ENCODE results near the gene SLC9A7. TPM values are rescaled to one million over a fixed set of nuclear protein-coding genes. Genes with fewer than 3 reads are reported as not detected.
A peak's percentile ranks its signal among the peaks of the same experiment; 100 is the strongest.

The SLC9A7 gene
- total RNA-seq, 1 experiment from 2014 or later = 74.3 TPM

- no TSS peak for BruUV-seq (replicated peaks)
- DNase-seq = peak; percentile 48
- POLR2A ChIA-PET (ENCODE audit: unreplicated experiment) = no interaction called here
Observed at GRCh38 chrX:46653482-46653881, 105.4 kb downstream of the SLC9A7 start.

DNA sequence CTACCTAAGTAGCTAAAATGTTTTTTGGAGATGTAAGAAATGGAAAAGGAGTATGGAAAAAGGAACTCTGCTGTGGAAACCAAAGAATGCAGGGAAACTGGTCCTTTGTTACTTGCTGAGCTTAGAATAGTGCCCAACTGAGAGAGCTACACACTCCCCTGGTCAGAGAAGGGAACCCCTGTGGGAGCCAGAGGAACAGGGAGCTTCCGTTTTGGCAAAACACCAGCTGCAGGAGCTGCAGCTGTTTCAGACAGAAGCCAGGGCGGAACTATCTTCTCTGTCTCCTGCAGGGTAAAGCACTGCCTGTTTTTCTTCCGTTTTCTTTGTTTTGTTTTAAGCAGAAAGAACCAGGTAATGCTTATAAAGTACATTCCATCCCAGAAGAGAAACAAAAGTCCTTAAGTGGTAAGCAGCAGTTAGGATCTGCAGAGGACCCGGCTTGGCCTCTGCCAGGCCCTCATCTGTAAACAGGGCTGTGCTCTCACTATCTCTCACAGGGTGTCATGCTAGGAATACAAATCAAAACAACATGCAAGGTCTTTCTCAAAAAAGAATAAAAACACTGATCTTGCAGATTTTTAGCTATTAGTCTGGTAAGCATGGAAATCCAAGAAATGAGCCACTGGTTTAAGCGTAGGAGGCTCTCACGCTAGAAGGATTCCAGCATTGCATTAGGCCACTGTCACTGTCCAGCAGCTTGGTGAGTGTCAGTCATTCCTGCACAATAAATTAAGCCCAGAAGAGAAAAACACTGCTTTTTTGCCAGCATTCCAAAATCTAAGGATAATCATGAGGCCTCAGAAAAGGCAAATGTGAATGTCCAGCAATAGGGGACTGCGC lies 109.3 kb downstream of the SLC9A7 start:
- no peak overlapping the region for H2AFZ ChIP-seq (ENCODE audit: low read length)
- no peak overlapping the region for H3K4me2 ChIP-seq (ENCODE audit: low read length)
- H3K9me3 ChIP-seq (ENCODE audit: low read length) = no peaks in the 10 kb centered on the region
- ChIA-PET CTCF (no interaction called here), POLR2A (ENCODE audit: unreplicated experiment) (no interaction called here)
- BruUV-seq (replicated peaks) = no TSS peak
- no peak overlapping the region for H3K27ac ChIP-seq (ENCODE audit: low read length)
- H3K9me2 ChIP-seq (replicated peaks; ENCODE audit: low read length) = no peaks in the 10 kb centered on the region
- intact Hi-C loops (cut with micrococcal nuclease) = loop anchor here (5.0 kb wide), 1 partner anchor 108 kb away; the partner anchor contains the start of gene SLC9A7
- no peaks in the 10 kb centered on the region for H3K27me3 ChIP-seq (ENCODE audit: low read length)
- peaks cover 12% of the 10 kb centered on the region for H3K4me1 ChIP-seq (ENCODE audit: insufficient read depth, low read length)
- no peak overlapping the region for H3K4me3 ChIP-seq (ENCODE audit: low read length)
- no peaks in the 10 kb centered on the region for H3K79me2 ChIP-seq (ENCODE audit: low read length)
- no peak overlapping the region for H3K9ac ChIP-seq (ENCODE audit: low read length)
- H3F3A ChIP-seq (ENCODE audit: low read length, unreplicated experiment) = no peaks in the 10 kb centered on the region
- TF ChIP-seq, protein P1, sequence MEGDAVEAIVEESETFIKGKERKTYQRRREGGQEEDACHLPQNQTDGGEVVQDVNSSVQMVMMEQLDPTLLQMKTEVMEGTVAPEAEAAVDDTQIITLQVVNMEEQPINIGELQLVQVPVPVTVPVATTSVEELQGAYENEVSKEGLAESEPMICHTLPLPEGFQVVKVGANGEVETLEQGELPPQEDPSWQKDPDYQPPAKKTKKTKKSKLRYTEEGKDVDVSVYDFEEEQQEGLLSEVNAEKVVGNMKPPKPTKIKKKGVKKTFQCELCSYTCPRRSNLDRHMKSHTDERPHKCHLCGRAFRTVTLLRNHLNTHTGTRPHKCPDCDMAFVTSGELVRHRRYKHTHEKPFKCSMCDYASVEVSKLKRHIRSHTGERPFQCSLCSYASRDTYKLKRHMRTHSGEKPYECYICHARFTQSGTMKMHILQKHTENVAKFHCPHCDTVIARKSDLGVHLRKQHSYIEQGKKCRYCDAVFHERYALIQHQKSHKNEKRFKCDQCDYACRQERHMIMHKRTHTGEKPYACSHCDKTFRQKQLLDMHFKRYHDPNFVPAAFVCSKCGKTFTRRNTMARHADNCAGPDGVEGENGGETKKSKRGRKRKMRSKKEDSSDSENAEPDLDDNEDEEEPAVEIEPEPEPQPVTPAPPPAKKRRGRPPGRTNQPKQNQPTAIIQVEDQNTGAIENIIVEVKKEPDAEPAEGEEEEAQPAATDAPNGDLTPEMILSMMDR (conservative IDR thresholded peaks at IDR 0.05; ENCODE audit: low read depth, low read length) = no peak
- no peak for ATAC-seq
- no peaks in the 10 kb centered on the region for H4K20me1 ChIP-seq (ENCODE audit: low read length)
- H3K36me3 ChIP-seq (ENCODE audit: low read depth, low read length) = peaks cover 18% of the 10 kb centered on the region
- DNase-seq = no peak

More at GRCh38 chrX:46653482-46653881, 105.4 kb downstream of the SLC9A7 start:
- no peaks in the 10 kb centered on the region for H3K79me2 ChIP-seq (ENCODE audit: low read length)
- no peaks in the 10 kb centered on the region for H3K9me3 ChIP-seq (ENCODE audit: low read length)
- no peak overlapping the region for H3K4me3 ChIP-seq (ENCODE audit: low read length)
- intact Hi-C loops (cut with micrococcal nuclease) = loop anchor here (5.0 kb wide), 1 partner anchor 104 kb away; the partner anchor contains the start of gene SLC9A7
- peak overlapping the region; percentile 36 for H3K27ac ChIP-seq (ENCODE audit: low read length)
- peaks cover 2% of the 10 kb centered on the region; the same call in 1 of the 2 replicates for H3K36me3 ChIP-seq (ENCODE audit: low read depth, low read length)
- H3K4me2 ChIP-seq (ENCODE audit: low read length) = peak overlapping the region; percentile 31; the same call in 1 of the 2 replicates
- ATAC-seq = no peak
- no peaks in the 10 kb centered on the region for H4K20me1 ChIP-seq (ENCODE audit: low read length)
- H3K27me3 ChIP-seq (ENCODE audit: low read length) = no peaks in the 10 kb centered on the region
- no peak overlapping the region for H2AFZ ChIP-seq (ENCODE audit: low read length)
- no peaks in the 10 kb centered on the region for H3K9me2 ChIP-seq (replicated peaks; ENCODE audit: low read length)
- CTCF ChIA-PET = no interaction called here
- H3K4me1 ChIP-seq (ENCODE audit: insufficient read depth, low read length) = peaks cover 12% of the 10 kb centered on the region
- TF ChIP-seq EZH2 (IDR thresholded peaks at IDR 0.05; ENCODE audit: low read length, unreplicated experiment) (no peak), EZH2phosphoT487 (IDR thresholded peaks at IDR 0.05; ENCODE audit: borderline replicate concordance, low read length) (no peak)
- TF ChIP-seq, protein P1 (conservative IDR thresholded peaks at IDR 0.05; ENCODE audit: low read depth, low read length) = peak; percentile 65
- no peaks in the 10 kb centered on the region for H3F3A ChIP-seq (ENCODE audit: low read length, unreplicated experiment)
- no peak overlapping the region for H3K9ac ChIP-seq (ENCODE audit: low read length)

GRCh38 chrX:46648660-46649059 lies 110.3 kb downstream of the SLC9A7 start:
- ATAC-seq (no peak), DNase-seq (no peak)
- TF ChIP-seq EZH2 (IDR thresholded peaks at IDR 0.05; ENCODE audit: low read length, unreplicated experiment) = no peak
- TF ChIP-seq, protein P1 (conservative IDR thresholded peaks at IDR 0.05; ENCODE audit: low read depth, low read length) = no peak
- Histone ChIP-seq H3K27ac (ENCODE audit: low read length) (no peak overlapping the region), H3K36me3 (ENCODE audit: low read depth, low read length) (peaks cover 18% of the 10 kb centered on the region), H3F3A (ENCODE audit: low read length, unreplicated experiment) (no peaks in the 10 kb centered on the region), H3K9ac (ENCODE audit: low read length) (no peak overlapping the region), H3K79me2 (ENCODE audit: low read length) (no peaks in the 10 kb centered on the region), H3K27me3 (ENCODE audit: low read length) (no peaks in the 10 kb centered on the region), H4K20me1 (ENCODE audit: low read length) (no peaks in the 10 kb centered on the region), H2AFZ (ENCODE audit: low read length) (no peak overlapping the region), H3K4me3 (ENCODE audit: low read length) (no peak overlapping the region), H3K4me1 (ENCODE audit: insufficient read depth, low read length) (peaks cover 2% of the 10 kb centered on the region), H3K9me2 (replicated peaks; ENCODE audit: low read length) (no peaks in the 10 kb centered on the region), H3K9me3 (ENCODE audit: low read length) (no peaks in the 10 kb centered on the region), H3K4me2 (ENCODE audit: low read length) (no peak overlapping the region)
- intact Hi-C loops (cut with micrococcal nuclease) = no loop called here
- CTCF ChIA-PET = no interaction called here
- POLR2A ChIA-PET (ENCODE audit: unreplicated experiment) = no interaction called here
- no TSS peak for BruUV-seq (replicated peaks)

All from PC-3 (cell line).